IMR-90 (cell line): ENCODE measurements around the gene CLTCL1. TPM values are rescaled to one million over a fixed set of nuclear protein-coding genes. Genes with fewer than 3 reads are reported as not detected.

Source experiments
- ATAC-seq: fragments of 200-7000 bp; cut with Tn5 transposase; 2 replicates; pipeline ENCODE4 v1.9.1; 2020; ENCODE audit warnings: low read depth, mild to moderate bottlenecking, moderate library complexity
- BruUV-seq: library from RNA; stranded (reverse); fragments of 400-500 nt; replicated peaks from 2 replicates; lab custom pipeline; 2021; lab: Mats Ljungman, UMichigan
- CTCF ChIA-PET: fragments of 300-600 bp; formaldehyde crosslinking; extraction: SDS; loops from one replicate; lab custom pipeline; 2021; ENCODE audit warnings: antibody characterized with exemption; lab: Yijun Ruan, JAX
- POLR2A ChIA-PET: fragments of 300-600 bp; sonication (Branson Sonifier 250); formaldehyde crosslinking; loops from one replicate; lab custom pipeline; 2022; ENCODE audit warnings: antibody characterized with exemption; ENCODE audit not compliant: unreplicated experiment; lab: Charles Lee
- DNase-seq: peaks from one replicate; pipeline ENCODE4 v3.0.0; 2013
- H2AFZ ChIP-seq: replicated peaks from 2 replicates; pipeline ENCODE3; 2013; ENCODE audit warnings: low read length, mild to moderate bottlenecking; ENCODE audit not compliant: poor library complexity
- H2AK5ac ChIP-seq: 2 replicates; pipeline ENCODE4 v1.6.1; 2013; ENCODE audit warnings: low read depth, low read length, inconsistent platforms
- H2AK9ac ChIP-seq: replicated peaks from 2 replicates; pipeline ENCODE3; 2013; ENCODE audit warnings: mild to moderate bottlenecking, low read depth, low read length, moderate library complexity; ENCODE audit not compliant: poor library complexity
- H2BK120ac ChIP-seq: 2 replicates; pipeline ENCODE4 v1.6.1; 2013; ENCODE audit warnings: low read depth, low read length, inconsistent platforms
- H2BK15ac ChIP-seq: 3 replicates; pipeline ENCODE4 v1.6.1; 2013; ENCODE audit warnings: low read depth, low read length, inconsistent platforms
- H2BK20ac ChIP-seq: 2 replicates; pipeline ENCODE4 v1.6.1; 2013; ENCODE audit warnings: low read depth, mild to moderate bottlenecking, inconsistent platforms, low read length, moderate library complexity
- H2BK5ac ChIP-seq: 2 replicates; pipeline ENCODE4 v1.6.1; 2013; ENCODE audit warnings: mild to moderate bottlenecking, low read depth, low read length, inconsistent platforms; ENCODE audit not compliant: poor library complexity, severe bottlenecking
- H3K14ac ChIP-seq: replicated peaks from 2 replicates; pipeline ENCODE4 v1.6.1; 2013; ENCODE audit warnings: low read depth, low read length, inconsistent platforms
- H3K18ac ChIP-seq: 2 replicates; pipeline ENCODE4 v1.6.1; 2013; ENCODE audit warnings: low read depth, low read length, control low read depth
- H3K23ac ChIP-seq: 2 replicates; pipeline ENCODE4 v1.6.1; 2013; ENCODE audit warnings: low read depth, low read length, inconsistent platforms
- H3K27ac ChIP-seq: 2 replicates; pipeline ENCODE4 v1.5.1; 2013; ENCODE audit warnings: mild to moderate bottlenecking, control low read depth, low read length; ENCODE audit not compliant: insufficient read depth
- H3K27me3 ChIP-seq: 2 replicates; pipeline ENCODE4 v1.6.1; 2013; ENCODE audit warnings: low read length; ENCODE audit not compliant: control insufficient read depth, insufficient read depth
- H3K36me3 ChIP-seq: 2 replicates; pipeline ENCODE4 v1.6.1; 2013; ENCODE audit warnings: low read length, mixed read lengths; ENCODE audit not compliant: control insufficient read depth, insufficient read depth
- H3K4ac ChIP-seq: 2 replicates; pipeline ENCODE4 v1.6.1; 2013; ENCODE audit warnings: low read depth, low read length, inconsistent platforms
- H3K4me1 ChIP-seq: 2 replicates; pipeline ENCODE4 v1.6.1; 2013; ENCODE audit warnings: low read length, mixed read lengths; ENCODE audit not compliant: control insufficient read depth, insufficient read depth
- H3K4me2 ChIP-seq: 2 replicates; pipeline ENCODE4 v1.6.1; 2013; ENCODE audit warnings: low read depth, mild to moderate bottlenecking, control low read depth, low read length, moderate library complexity
- H3K4me3 ChIP-seq: 2 replicates; pipeline ENCODE4 v1.5.1; 2013; ENCODE audit warnings: low read depth, mild to moderate bottlenecking, control low read depth, low read length, moderate library complexity; ENCODE audit not compliant: insufficient read depth
- H3K56ac ChIP-seq: 2 replicates; pipeline ENCODE4 v1.6.1; 2013; ENCODE audit warnings: low read length, inconsistent platforms; ENCODE audit not compliant: insufficient read depth; ENCODE audit errors: extremely low read depth
- H3K79me1 ChIP-seq, 2 experiments: 2 replicates each; pipeline ENCODE4 v1.6.1; 2013; ENCODE audit warnings: low read length in 2 of 2, inconsistent platforms in 1 of 2, low read depth in 1 of 2
- H3K9ac ChIP-seq: 2 replicates; pipeline ENCODE4 v1.6.1; 2013; ENCODE audit warnings: low read depth, low read length, control low read depth
- H3K9me1 ChIP-seq: 2 replicates; pipeline ENCODE4 v1.6.1; 2013; ENCODE audit warnings: low read length, inconsistent platforms; ENCODE audit not compliant: insufficient read depth
- H3K9me3 ChIP-seq: 2 replicates; pipeline ENCODE4 v1.6.1; 2013; ENCODE audit warnings: low read length; ENCODE audit not compliant: control insufficient read depth, insufficient read depth
- H4K20me1 ChIP-seq: 2 replicates; pipeline ENCODE4 v1.6.1; 2013; ENCODE audit warnings: low read length, inconsistent platforms; ENCODE audit not compliant: insufficient read depth
- H4K5ac ChIP-seq: 2 replicates; pipeline ENCODE4 v1.6.1; 2013; ENCODE audit warnings: mild to moderate bottlenecking, low read depth, low read length, control low read depth
- H4K8ac ChIP-seq, 2 experiments: 2 replicates each; pipeline ENCODE4 v1.6.1; 2013; ENCODE audit warnings: low read depth in 2 of 2, low read length in 2 of 2, control low read depth in 1 of 2, inconsistent platforms in 1 of 2
- H4K91ac ChIP-seq: 2 replicates; pipeline ENCODE4 v1.6.1; 2013; ENCODE audit warnings: low read depth, low read length, inconsistent platforms; ENCODE audit not compliant: insufficient read depth
- BHLHE40 ChIP-seq: fragments of 150-350 bp; IDR thresholded peaks from 2 replicates; pipeline ENCODE4 v1.6.1; 2016; ENCODE audit warnings: mild to moderate bottlenecking, low read depth, low read length
- CEBPB ChIP-seq: IDR thresholded peaks from 2 replicates; pipeline ENCODE4 v1.6.1; 2012; ENCODE audit warnings: low read depth, low read length, improper control_type of control experiment
- CHD1 ChIP-seq: IDR thresholded peaks from 2 replicates; pipeline ENCODE4 v1.6.1; 2012; ENCODE audit warnings: low read depth, low read length, improper control_type of control experiment
- ELK1 ChIP-seq: fragments of 150-350 bp; IDR thresholded peaks from 2 replicates; pipeline ENCODE4 v1.6.1; 2016; ENCODE audit warnings: low read depth, mild to moderate bottlenecking, low read length, moderate library complexity, borderline replicate concordance
- FOS ChIP-seq: fragments of 150-350 bp; IDR thresholded peaks from 2 replicates; pipeline ENCODE4 v1.6.1; 2016; ENCODE audit warnings: low read depth, low read length
- MAFK ChIP-seq: IDR thresholded peaks from 2 replicates; pipeline ENCODE4 v1.6.1; 2012; ENCODE audit warnings: low read depth, low read length, improper control_type of control experiment
- MAZ ChIP-seq: IDR thresholded peaks from 2 replicates; pipeline ENCODE4 v1.6.1; 2012; ENCODE audit warnings: low read depth, mild to moderate bottlenecking, low read length, improper control_type of control experiment, moderate library complexity, borderline replicate concordance
- MXI1 ChIP-seq: IDR thresholded peaks from 2 replicates; pipeline ENCODE4 v1.6.1; 2012; ENCODE audit warnings: low read depth, mild to moderate bottlenecking, low read length, moderate library complexity, borderline replicate concordance
- NFE2L2 ChIP-seq: fragments of 150-350 bp; IDR thresholded peaks from 2 replicates; pipeline ENCODE4 v1.6.1; 2016; ENCODE audit warnings: low read depth, mild to moderate bottlenecking, low read length
- POLR2A ChIP-seq: IDR thresholded peaks from 2 replicates; pipeline ENCODE4 v1.6.1; 2012; ENCODE audit warnings: mild to moderate bottlenecking, low read depth, low read length
- RCOR1 ChIP-seq: IDR thresholded peaks from 2 replicates; pipeline ENCODE4 v1.6.1; 2012; ENCODE audit warnings: mild to moderate bottlenecking, low read length, improper control_type of control experiment; ENCODE audit not compliant: insufficient replicate concordance
- RFX5 ChIP-seq: IDR thresholded peaks from 2 replicates; pipeline ENCODE4 v1.8.0; 2012; ENCODE audit warnings: low read depth, mild to moderate bottlenecking, low read length, moderate library complexity
- SMC3 ChIP-seq: fragments of 150-350 bp; IDR thresholded peaks from 2 replicates; pipeline ENCODE4 v1.6.1; 2016; ENCODE audit warnings: low read depth, mild to moderate bottlenecking, antibody characterized with exemption, low read length, moderate library complexity
- WGBS, 2 experiments: methylation state at CpG; one replicate each; pipeline versions ENCODE4 v1.1.5 to v1.1.7; 2013; ENCODE audit warnings: missing lambda C conversion rate in 2 of 2; ENCODE audit not compliant: insufficient read length in 1 of 2; ENCODE audit errors: extremely low coverage in 2 of 2; 5-methylcytosine and 5-hydroxymethylcytosine counted together
- dilution Hi-C: fragments of 300-500 bp; cut with HindIII; formaldehyde crosslinking; loops from one replicate; pipeline ENCODE4 v1.14.3; 2018; ENCODE audit warnings: low sequenced_read_pairs; ENCODE audit not compliant: unreplicated experiment
- in situ Hi-C: fragments of 300-500 bp; cut with MboI; formaldehyde crosslinking; loops from 3 replicates; pipeline ENCODE4 v1.14.3; 2019; ENCODE audit warnings: low sequenced_read_pairs, inconsistent platforms, mixed read lengths
- intact Hi-C: fragments of 100-400 bp; cut with micrococcal nuclease; formaldehyde crosslinking; loops from 2 replicates; pipeline ENCODE4 v1.10.0; 2022
- polyA plus RNA-seq, 3 experiments: library from polyadenylated mRNA; depleted of rRNA; stranded (reverse); fragments of >200 nt; gene quantifications; 2 replicates each; pipeline ENCODE4 v1.2.3, GENCODE V29; 2012; ENCODE audit warnings: low replicate concordance in 1 of 3
- total RNA-seq: library from RNA; depleted of rRNA; stranded (reverse); fragments of >200 nt; gene quantifications from 2 replicates; pipeline ENCODE4 v1.2.3, GENCODE V29; 2012
- TF ChIP-seq, protein P1 (sequence below): conservative IDR thresholded peaks from 2 replicates; pipeline ENCODE4 v1.5.1; 2012; ENCODE audit warnings: mild to moderate bottlenecking, low read depth, low read length, improper control_type of control experiment
- TF ChIP-seq, protein P2 (sequence below): fragments of 150-350 bp; IDR thresholded peaks from 2 replicates; pipeline ENCODE4 v1.6.1; 2017; ENCODE audit warnings: mild to moderate bottlenecking, antibody characterized with exemption, low read length, low read depth

Gene CLTCL1
- total and polyA plus RNA-seq, 2 of the 4 experiments (the other 2 are of a cell fraction), result 6.2 to 8.1 TPM

DNA sequence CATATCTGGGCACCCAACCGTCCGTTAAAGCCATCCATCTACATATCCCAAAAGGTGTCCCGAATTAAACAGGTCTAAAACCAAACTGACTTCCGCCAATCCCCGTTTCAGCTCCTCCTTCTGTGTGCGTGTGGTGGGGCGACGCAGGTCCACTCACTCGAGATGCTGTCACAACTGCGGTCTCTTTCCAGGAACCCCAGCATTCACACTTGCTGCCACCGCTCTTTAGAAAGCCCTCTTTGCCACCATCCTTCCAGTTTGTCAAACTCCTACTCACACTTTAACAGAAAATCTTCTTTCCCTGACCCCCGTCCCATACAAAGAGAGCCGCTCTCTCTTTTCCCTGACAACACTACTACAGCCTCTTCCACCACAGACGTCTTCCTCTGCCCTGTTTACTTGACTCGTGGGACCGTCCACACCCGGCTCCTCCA is 147.5 kb downstream of the CLTCL1 start:
- Histone ChIP-seq H4K8ac (peak overlapping the region; percentile 65 to 87), H2BK120ac (no peak overlapping the region), H4K5ac (peak overlapping the region; percentile 11; the same call in 1 of the 2 replicates), H3K9me1 (0 out of 2 replicates have a peak, but pooled peaks cover 3% of the 10 kb centered on the region), H2BK15ac (no peak overlapping the region), H3K23ac (peak overlapping the region; percentile 52; the same call in 1 of the 2 replicates), H3K4me3 (peak overlapping the region; percentile 69), H3K18ac (no peak overlapping the region), H3K27ac (peak overlapping the region; percentile 60), H3K9ac (peak overlapping the region; percentile 75), H3K9me3 (no peaks in the 10 kb centered on the region), H3K56ac (peak overlapping the region; percentile 44; the same call in 1 of the 2 replicates), H3K14ac (peak overlapping the region; percentile 71; the same call in 1 of the 2 replicates), H3K27me3 (peaks cover 21% of the 10 kb centered on the region), H4K91ac (no peak overlapping the region), H2AK5ac (peak overlapping the region; percentile 47; the same call in 1 of the 2 replicates), H3K79me1 (peaks cover 7 to 27% of the 10 kb centered on the region in 2 experiments), H2BK20ac (no peak overlapping the region), H3K4me1 (no peaks in the 10 kb centered on the region), H2AFZ (peak overlapping the region; percentile 94), H2BK5ac (no peak overlapping the region), H3K36me3 (peaks cover 32% of the 10 kb centered on the region), H2AK9ac (peak overlapping the region; percentile 85), H4K20me1 (peaks cover 4% of the 10 kb centered on the region), H3K4me2 (peak overlapping the region; percentile 90), H3K4ac (peak overlapping the region; percentile 70)
- dilution Hi-C loops, result no loop called here
- DNase-seq, result peak; percentile 18
- BruUV-seq, result no TSS peak
- intact Hi-C loops, result loop anchor here (1.0 kb wide), 1 partner anchor 486 kb away; no protein-coding TSS in a partner anchor
- in situ Hi-C loops, result no loop called here
- CTCF ChIA-PET, result interaction anchor here (0.5 to 1.1 kb wide), 4 partner anchors 10 to 143 kb away, joined by 3 read pairs; no protein-coding TSS in a partner anchor
- ATAC-seq, result no peak
- 5% methylated on average over 6 of the region's 17 CpGs; no CpG with 5 or more reads in 1 of the 2 experiments for WGBS, 2 experiments
- POLR2A ChIA-PET, result no interaction called here
- TF ChIP-seq MAFK (no peak), BHLHE40 (no peak), NFE2L2 (no peak), MXI1 (no peak), CEBPB (no peak), FOS (no peak), ELK1 (no peak), RCOR1 (no peak), SMC3 (no peak), CHD1 (no peak), RFX5 (no peak), POLR2A (no peak), MAZ (no peak)
- TF ChIP-seq, protein P1, sequence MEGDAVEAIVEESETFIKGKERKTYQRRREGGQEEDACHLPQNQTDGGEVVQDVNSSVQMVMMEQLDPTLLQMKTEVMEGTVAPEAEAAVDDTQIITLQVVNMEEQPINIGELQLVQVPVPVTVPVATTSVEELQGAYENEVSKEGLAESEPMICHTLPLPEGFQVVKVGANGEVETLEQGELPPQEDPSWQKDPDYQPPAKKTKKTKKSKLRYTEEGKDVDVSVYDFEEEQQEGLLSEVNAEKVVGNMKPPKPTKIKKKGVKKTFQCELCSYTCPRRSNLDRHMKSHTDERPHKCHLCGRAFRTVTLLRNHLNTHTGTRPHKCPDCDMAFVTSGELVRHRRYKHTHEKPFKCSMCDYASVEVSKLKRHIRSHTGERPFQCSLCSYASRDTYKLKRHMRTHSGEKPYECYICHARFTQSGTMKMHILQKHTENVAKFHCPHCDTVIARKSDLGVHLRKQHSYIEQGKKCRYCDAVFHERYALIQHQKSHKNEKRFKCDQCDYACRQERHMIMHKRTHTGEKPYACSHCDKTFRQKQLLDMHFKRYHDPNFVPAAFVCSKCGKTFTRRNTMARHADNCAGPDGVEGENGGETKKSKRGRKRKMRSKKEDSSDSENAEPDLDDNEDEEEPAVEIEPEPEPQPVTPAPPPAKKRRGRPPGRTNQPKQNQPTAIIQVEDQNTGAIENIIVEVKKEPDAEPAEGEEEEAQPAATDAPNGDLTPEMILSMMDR, result no peak
- TF ChIP-seq, protein P2, sequence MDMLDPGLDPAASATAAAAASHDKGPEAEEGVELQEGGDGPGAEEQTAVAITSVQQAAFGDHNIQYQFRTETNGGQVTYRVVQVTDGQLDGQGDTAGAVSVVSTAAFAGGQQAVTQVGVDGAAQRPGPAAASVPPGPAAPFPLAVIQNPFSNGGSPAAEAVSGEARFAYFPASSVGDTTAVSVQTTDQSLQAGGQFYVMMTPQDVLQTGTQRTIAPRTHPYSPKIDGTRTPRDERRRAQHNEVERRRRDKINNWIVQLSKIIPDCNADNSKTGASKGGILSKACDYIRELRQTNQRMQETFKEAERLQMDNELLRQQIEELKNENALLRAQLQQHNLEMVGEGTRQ, result no peak
